WTC11 (cell line): ENCODE data around the gene DMD. TPM values are rescaled to one million over a fixed set of nuclear protein-coding genes. Genes with fewer than 3 reads are reported as not detected.

Source experiments
- ATAC-seq: fragments of 200-7000 bp; cut with Tn5 transposase; 2 replicates; pipeline ENCODE4 v1.10.0; 2021; ENCODE audit warnings: mild to moderate bottlenecking, moderate library complexity
- CTCF ChIA-PET: fragments of 300-600 bp; sonication (Branson Sonifier 250); formaldehyde crosslinking; loops from one replicate; lab custom pipeline; 2021; ENCODE audit warnings: antibody characterized with exemption; lab: Charles Lee
- POLR2A ChIA-PET: fragments of 350-600 bp; sonication (Branson Sonifier 250); formaldehyde crosslinking; loops from one replicate; lab custom pipeline; 2021; ENCODE audit warnings: antibody characterized with exemption; lab: Charles Lee
- DNase-seq: peaks from one replicate; pipeline ENCODE4 v3.0.0; 2021; ENCODE audit warnings: low spot score
- H3K27ac Mint-ChIP-seq: 2 replicates; pipeline ENCODE4 v1.8.0; 2021; ENCODE audit warnings: mixed read lengths
- H3K27me3 Mint-ChIP-seq: 2 replicates; pipeline ENCODE4 v1.8.0; 2021; ENCODE audit warnings: low read depth, mild to moderate bottlenecking, moderate library complexity, mixed read lengths
- H3K36me3 Mint-ChIP-seq: 2 replicates; pipeline ENCODE4 v1.8.0; 2021; ENCODE audit warnings: mixed read lengths
- H3K4me1 Mint-ChIP-seq: 2 replicates; pipeline ENCODE4 v1.8.0; 2022; ENCODE audit warnings: mixed read lengths
- H3K4me3 Mint-ChIP-seq: 2 replicates; pipeline ENCODE4 v1.8.0; 2021; ENCODE audit warnings: mild to moderate bottlenecking, moderate library complexity, mixed read lengths
- H3K9me3 Mint-ChIP-seq: 2 replicates; pipeline ENCODE4 v1.8.0; 2021; ENCODE audit warnings: mixed read lengths
- ELF4 ChIP-seq: sonication (generic); formaldehyde crosslinking; IDR thresholded peaks from 2 replicates; pipeline ENCODE4 v1.8.1; 2022; ENCODE audit warnings: low read depth, mild to moderate bottlenecking, moderate library complexity, missing genetic modification reagents
- EMX1 ChIP-seq: fragments of 250-450 bp; sonication (Bioruptor Pico); IDR thresholded peaks from 2 replicates; pipeline ENCODE4 v1.8.0; 2021; ENCODE audit warnings: mild to moderate bottlenecking
- FOXJ3 ChIP-seq: sonication (generic); formaldehyde crosslinking; IDR thresholded peaks from 2 replicates; pipeline ENCODE4 v1.9.0; 2021; ENCODE audit warnings: missing genetic modification reagents, mild to moderate bottlenecking, borderline replicate concordance
- GRHL2 ChIP-seq: fragments of 250-450 bp; sonication (Bioruptor Pico); IDR thresholded peaks from 2 replicates; pipeline ENCODE4 v1.8.0; 2022; ENCODE audit warnings: mild to moderate bottlenecking, moderate library complexity; ENCODE audit not compliant: insufficient replicate concordance, severe bottlenecking
- IRF2 ChIP-seq: sonication (generic); formaldehyde crosslinking; IDR thresholded peaks from 2 replicates; pipeline ENCODE4 v1.8.0; 2022; ENCODE audit warnings: low read depth, missing genetic modification reagents, borderline replicate concordance
- NFYB ChIP-seq: sonication (generic); formaldehyde crosslinking; conservative IDR thresholded peaks from 2 replicates; pipeline ENCODE4 v1.8.0; 2022; ENCODE audit warnings: low read depth, missing genetic modification reagents
- SP1 ChIP-seq: sonication (generic); formaldehyde crosslinking; conservative IDR thresholded peaks from 2 replicates; pipeline ENCODE4 v1.8.1; 2022; ENCODE audit warnings: missing genetic modification reagents
- ZNF396 ChIP-seq: fragments of 250-450 bp; sonication (Bioruptor Pico); IDR thresholded peaks from 2 replicates; pipeline ENCODE4 v1.8.0; 2021; ENCODE audit warnings: mild to moderate bottlenecking, moderate library complexity, borderline replicate concordance
- ZNF423 ChIP-seq: fragments of 250-450 bp; sonication (Bioruptor Pico); IDR thresholded peaks from 2 replicates; pipeline ENCODE4 v2.1.2; 2022; ENCODE audit warnings: mild to moderate bottlenecking, moderate library complexity
- total RNA-seq: library from RNA; stranded (reverse); gene quantifications from 3 replicates; pipeline ENCODE4 v1.2.3, GENCODE V29; 2021
- TF ChIP-seq, protein P1 (sequence below): fragments of 250-450 bp; sonication (Bioruptor Pico); IDR thresholded peaks from 2 replicates; pipeline ENCODE4 v1.8.0; 2021; ENCODE audit warnings: mild to moderate bottlenecking
- TF ChIP-seq, protein P2 (sequence below): sonication (generic); formaldehyde crosslinking; IDR thresholded peaks from 2 replicates; pipeline ENCODE4 v1.8.1; 2023; ENCODE audit warnings: mild to moderate bottlenecking, missing genetic modification reagents, moderate library complexity
- TF ChIP-seq, protein P3 (sequence below): sonication (generic); formaldehyde crosslinking; IDR thresholded peaks from 2 replicates; pipeline ENCODE4 v1.8.1; 2023; ENCODE audit warnings: mild to moderate bottlenecking, missing genetic modification reagents, borderline replicate concordance
- TF ChIP-seq, protein P4 (sequence below): sonication (generic); formaldehyde crosslinking; IDR thresholded peaks from 2 replicates; pipeline ENCODE4 v1.8.1; 2022; ENCODE audit warnings: low read depth, mild to moderate bottlenecking, moderate library complexity, missing genetic modification reagents, borderline replicate concordance
- TF ChIP-seq, protein P5 (sequence below): sonication (generic); formaldehyde crosslinking; IDR thresholded peaks from 2 replicates; pipeline ENCODE4 v1.8.1; 2022; ENCODE audit warnings: low read depth, missing genetic modification reagents, borderline replicate concordance
- TF ChIP-seq, protein P6 (sequence below): sonication (generic); formaldehyde crosslinking; conservative IDR thresholded peaks from 2 replicates; pipeline ENCODE4 v1.8.1; 2022; ENCODE audit warnings: mild to moderate bottlenecking, missing genetic modification reagents
- TF ChIP-seq, protein P7 (sequence below): sonication (generic); formaldehyde crosslinking; IDR thresholded peaks from 2 replicates; pipeline ENCODE4 v1.8.0; 2022; ENCODE audit warnings: mild to moderate bottlenecking, missing genetic modification reagents
- TF ChIP-seq, protein P8 (sequence below): fragments of 200-600 bp; IDR thresholded peaks from 2 replicates; pipeline ENCODE4 v1.8.0; 2022; ENCODE audit warnings: antibody characterized with exemption

The DMD gene
- total RNA-seq, 1 experiment from 2014 or later = 9.1 TPM

DNA sequence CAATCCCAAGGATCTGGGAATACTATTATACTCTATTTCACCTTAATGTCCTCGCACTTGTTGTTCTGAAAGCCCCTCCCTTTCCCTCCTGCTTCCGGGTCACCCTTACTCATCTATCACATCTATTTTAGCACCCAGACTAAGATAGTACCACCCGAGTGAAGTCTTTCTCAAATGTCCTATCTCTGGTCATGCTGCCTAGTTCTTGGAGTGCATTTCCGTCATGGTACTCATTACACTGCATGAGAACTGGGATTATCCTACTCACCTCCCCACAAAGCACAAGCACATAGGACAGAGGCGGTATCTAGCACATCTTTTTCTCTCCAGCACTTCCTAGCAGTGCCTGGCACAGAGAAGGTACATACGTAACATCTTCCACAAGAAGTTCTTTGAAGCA, 1195.2 kb downstream of the DMD start:
- Mint-ChIP-seq H3K9me3 (peaks cover 3% of the 10 kb centered on the region; the same call in 1 of the 2 replicates), H3K36me3 (no peaks in the 10 kb centered on the region)
- TF ChIP-seq, protein P1, sequence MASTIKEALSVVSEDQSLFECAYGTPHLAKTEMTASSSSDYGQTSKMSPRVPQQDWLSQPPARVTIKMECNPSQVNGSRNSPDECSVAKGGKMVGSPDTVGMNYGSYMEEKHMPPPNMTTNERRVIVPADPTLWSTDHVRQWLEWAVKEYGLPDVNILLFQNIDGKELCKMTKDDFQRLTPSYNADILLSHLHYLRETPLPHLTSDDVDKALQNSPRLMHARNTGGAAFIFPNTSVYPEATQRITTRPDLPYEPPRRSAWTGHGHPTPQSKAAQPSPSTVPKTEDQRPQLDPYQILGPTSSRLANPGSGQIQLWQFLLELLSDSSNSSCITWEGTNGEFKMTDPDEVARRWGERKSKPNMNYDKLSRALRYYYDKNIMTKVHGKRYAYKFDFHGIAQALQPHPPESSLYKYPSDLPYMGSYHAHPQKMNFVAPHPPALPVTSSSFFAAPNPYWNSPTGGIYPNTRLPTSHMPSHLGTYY (CRISPR knock-in tag) = no peak
- TF ChIP-seq, protein P2, sequence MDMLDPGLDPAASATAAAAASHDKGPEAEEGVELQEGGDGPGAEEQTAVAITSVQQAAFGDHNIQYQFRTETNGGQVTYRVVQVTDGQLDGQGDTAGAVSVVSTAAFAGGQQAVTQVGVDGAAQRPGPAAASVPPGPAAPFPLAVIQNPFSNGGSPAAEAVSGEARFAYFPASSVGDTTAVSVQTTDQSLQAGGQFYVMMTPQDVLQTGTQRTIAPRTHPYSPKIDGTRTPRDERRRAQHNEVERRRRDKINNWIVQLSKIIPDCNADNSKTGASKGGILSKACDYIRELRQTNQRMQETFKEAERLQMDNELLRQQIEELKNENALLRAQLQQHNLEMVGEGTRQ = no peak
- TF ChIP-seq EMX1 (CRISPR knock-in tag) = no peak
- TF ChIP-seq SP1 (CRISPR knock-in tag) = no peak
- no peak for TF ChIP-seq ELF4
- no peak for TF ChIP-seq ZNF396
- no peak for TF ChIP-seq NFYB
- TF ChIP-seq, protein P3, sequence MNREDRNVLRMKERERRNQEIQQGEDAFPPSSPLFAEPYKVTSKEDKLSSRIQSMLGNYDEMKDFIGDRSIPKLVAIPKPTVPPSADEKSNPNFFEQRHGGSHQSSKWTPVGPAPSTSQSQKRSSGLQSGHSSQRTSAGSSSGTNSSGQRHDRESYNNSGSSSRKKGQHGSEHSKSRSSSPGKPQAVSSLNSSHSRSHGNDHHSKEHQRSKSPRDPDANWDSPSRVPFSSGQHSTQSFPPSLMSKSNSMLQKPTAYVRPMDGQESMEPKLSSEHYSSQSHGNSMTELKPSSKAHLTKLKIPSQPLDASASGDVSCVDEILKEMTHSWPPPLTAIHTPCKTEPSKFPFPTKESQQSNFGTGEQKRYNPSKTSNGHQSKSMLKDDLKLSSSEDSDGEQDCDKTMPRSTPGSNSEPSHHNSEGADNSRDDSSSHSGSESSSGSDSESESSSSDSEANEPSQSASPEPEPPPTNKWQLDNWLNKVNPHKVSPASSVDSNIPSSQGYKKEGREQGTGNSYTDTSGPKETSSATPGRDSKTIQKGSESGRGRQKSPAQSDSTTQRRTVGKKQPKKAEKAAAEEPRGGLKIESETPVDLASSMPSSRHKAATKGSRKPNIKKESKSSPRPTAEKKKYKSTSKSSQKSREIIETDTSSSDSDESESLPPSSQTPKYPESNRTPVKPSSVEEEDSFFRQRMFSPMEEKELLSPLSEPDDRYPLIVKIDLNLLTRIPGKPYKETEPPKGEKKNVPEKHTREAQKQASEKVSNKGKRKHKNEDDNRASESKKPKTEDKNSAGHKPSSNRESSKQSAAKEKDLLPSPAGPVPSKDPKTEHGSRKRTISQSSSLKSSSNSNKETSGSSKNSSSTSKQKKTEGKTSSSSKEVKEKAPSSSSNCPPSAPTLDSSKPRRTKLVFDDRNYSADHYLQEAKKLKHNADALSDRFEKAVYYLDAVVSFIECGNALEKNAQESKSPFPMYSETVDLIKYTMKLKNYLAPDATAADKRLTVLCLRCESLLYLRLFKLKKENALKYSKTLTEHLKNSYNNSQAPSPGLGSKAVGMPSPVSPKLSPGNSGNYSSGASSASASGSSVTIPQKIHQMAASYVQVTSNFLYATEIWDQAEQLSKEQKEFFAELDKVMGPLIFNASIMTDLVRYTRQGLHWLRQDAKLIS (CRISPR knock-in tag) = no peak
- no peak for TF ChIP-seq ZNF423 (CRISPR knock-in tag)
- no peak for TF ChIP-seq FOXJ3 (CRISPR knock-in tag)
- TF ChIP-seq, protein P4, sequence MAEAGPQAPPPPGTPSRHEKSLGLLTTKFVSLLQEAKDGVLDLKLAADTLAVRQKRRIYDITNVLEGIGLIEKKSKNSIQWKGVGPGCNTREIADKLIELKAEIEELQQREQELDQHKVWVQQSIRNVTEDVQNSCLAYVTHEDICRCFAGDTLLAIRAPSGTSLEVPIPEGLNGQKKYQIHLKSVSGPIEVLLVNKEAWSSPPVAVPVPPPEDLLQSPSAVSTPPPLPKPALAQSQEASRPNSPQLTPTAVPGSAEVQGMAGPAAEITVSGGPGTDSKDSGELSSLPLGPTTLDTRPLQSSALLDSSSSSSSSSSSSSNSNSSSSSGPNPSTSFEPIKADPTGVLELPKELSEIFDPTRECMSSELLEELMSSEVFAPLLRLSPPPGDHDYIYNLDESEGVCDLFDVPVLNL (CRISPR knock-in tag) = no peak
- no peak for TF ChIP-seq IRF2 (CRISPR knock-in tag)
- TF ChIP-seq GRHL2 (CRISPR knock-in tag) = no peak
- TF ChIP-seq, protein P5, sequence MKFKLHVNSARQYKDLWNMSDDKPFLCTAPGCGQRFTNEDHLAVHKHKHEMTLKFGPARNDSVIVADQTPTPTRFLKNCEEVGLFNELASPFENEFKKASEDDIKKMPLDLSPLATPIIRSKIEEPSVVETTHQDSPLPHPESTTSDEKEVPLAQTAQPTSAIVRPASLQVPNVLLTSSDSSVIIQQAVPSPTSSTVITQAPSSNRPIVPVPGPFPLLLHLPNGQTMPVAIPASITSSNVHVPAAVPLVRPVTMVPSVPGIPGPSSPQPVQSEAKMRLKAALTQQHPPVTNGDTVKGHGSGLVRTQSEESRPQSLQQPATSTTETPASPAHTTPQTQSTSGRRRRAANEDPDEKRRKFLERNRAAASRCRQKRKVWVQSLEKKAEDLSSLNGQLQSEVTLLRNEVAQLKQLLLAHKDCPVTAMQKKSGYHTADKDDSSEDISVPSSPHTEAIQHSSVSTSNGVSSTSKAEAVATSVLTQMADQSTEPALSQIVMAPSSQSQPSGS = no peak
- TF ChIP-seq, protein P6, sequence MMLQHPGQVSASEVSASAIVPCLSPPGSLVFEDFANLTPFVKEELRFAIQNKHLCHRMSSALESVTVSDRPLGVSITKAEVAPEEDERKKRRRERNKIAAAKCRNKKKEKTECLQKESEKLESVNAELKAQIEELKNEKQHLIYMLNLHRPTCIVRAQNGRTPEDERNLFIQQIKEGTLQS (CRISPR knock-in tag) = no peak
- TF ChIP-seq, protein P7, sequence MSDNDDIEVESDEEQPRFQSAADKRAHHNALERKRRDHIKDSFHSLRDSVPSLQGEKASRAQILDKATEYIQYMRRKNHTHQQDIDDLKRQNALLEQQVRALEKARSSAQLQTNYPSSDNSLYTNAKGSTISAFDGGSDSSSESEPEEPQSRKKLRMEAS (CRISPR knock-in tag) = no peak
- TF ChIP-seq, protein P8, sequence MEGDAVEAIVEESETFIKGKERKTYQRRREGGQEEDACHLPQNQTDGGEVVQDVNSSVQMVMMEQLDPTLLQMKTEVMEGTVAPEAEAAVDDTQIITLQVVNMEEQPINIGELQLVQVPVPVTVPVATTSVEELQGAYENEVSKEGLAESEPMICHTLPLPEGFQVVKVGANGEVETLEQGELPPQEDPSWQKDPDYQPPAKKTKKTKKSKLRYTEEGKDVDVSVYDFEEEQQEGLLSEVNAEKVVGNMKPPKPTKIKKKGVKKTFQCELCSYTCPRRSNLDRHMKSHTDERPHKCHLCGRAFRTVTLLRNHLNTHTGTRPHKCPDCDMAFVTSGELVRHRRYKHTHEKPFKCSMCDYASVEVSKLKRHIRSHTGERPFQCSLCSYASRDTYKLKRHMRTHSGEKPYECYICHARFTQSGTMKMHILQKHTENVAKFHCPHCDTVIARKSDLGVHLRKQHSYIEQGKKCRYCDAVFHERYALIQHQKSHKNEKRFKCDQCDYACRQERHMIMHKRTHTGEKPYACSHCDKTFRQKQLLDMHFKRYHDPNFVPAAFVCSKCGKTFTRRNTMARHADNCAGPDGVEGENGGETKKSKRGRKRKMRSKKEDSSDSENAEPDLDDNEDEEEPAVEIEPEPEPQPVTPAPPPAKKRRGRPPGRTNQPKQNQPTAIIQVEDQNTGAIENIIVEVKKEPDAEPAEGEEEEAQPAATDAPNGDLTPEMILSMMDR = no peak
- TF ChIP-seq, all 79 proteins: peak for 0
- ATAC-seq = no peak
- Mint-ChIP-seq H3K27me3 (no peaks in the 10 kb centered on the region), H3K4me1 (no peaks in the 10 kb centered on the region), H3K27ac (no peak overlapping the region), H3K4me3 (no peak overlapping the region)
- ChIA-PET CTCF (no interaction called here), POLR2A (no interaction called here)
- no peak for DNase-seq
